ENCODE results near the gene ROPN1L.

Gene ROPN1L

DNA sequence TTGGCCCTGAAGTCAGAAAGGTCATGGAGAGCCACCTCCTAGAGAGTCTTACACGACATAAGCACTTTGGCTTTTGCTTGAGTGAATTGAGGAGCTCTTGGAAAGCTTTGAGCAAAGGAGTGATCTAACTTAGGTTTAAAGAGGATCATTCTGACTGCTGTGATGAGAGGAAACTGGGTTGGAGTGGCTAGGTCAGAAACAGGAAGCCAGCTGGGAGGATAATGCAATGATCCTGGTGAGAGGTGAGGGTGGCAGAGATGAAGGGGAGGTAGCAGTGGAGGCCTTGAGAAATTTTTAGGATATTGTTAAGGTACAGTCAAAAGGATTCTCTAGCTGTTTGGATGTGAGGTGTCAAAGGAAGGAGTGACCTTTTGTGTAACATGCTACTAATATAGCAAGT lies 32.2 kb upstream of the ROPN1L start:
- WGBS, 2 experiments (ENCODE audit: insufficient coverage in 2 of 2): 100% methylated on average over 1 of the region's 1 CpG
- no peak overlapping the region for H3K27ac ChIP-seq (ENCODE audit: low read depth, low read length, severe bottlenecking)
- peaks cover 93% of the 10 kb centered on the region for H3K36me3 ChIP-seq (ENCODE audit: control insufficient read depth, insufficient read depth, low read length)
- H3K9me3 ChIP-seq (ENCODE audit: control insufficient read depth, low read length): no peaks in the 10 kb centered on the region
- H3K4me3 ChIP-seq (ENCODE audit: extremely low read depth, insufficient read depth, low read length, poor library complexity, severe bottlenecking): no peak overlapping the region
- H3K4me1 ChIP-seq (ENCODE audit: control insufficient read depth, insufficient read depth, low read length, poor library complexity, severe bottlenecking): no peaks in the 10 kb centered on the region

DNA sequence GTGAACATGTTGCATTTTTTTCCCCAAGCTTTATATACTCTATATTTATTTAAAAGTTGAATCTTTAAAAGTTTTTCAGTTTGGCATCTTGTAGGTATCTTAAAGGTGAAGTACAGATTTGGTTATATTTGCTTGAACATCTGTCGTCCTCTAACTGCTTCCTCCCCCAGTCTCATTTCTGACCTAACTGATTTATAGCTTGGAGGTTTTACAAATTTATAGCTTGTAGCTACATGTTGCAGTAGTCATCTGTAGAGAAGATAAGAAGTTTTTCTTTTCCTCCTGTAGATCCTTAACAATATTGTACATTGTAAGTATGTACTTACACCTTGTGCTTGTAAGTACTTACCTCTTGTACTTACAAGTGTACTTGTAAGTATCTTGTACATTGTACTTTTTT lies 31.0 kb upstream of the ROPN1L start:
- H3K4me3 ChIP-seq (ENCODE audit: extremely low read depth, insufficient read depth, low read length, poor library complexity, severe bottlenecking): no peak overlapping the region
- WGBS, 2 experiments (ENCODE audit: insufficient coverage in 2 of 2): 100% methylated on average over 1 of the region's 1 CpG; no CpG with 5 or more reads in 1 of the 2 experiments
- H3K9me3 ChIP-seq (ENCODE audit: control insufficient read depth, low read length): no peaks in the 10 kb centered on the region
- H3K36me3 ChIP-seq (ENCODE audit: control insufficient read depth, insufficient read depth, low read length): peaks cover 89% of the 10 kb centered on the region
- H3K4me1 ChIP-seq (ENCODE audit: control insufficient read depth, insufficient read depth, low read length, poor library complexity, severe bottlenecking): no peaks in the 10 kb centered on the region
- no peak overlapping the region for H3K27ac ChIP-seq (ENCODE audit: low read depth, low read length, severe bottlenecking)

DNA sequence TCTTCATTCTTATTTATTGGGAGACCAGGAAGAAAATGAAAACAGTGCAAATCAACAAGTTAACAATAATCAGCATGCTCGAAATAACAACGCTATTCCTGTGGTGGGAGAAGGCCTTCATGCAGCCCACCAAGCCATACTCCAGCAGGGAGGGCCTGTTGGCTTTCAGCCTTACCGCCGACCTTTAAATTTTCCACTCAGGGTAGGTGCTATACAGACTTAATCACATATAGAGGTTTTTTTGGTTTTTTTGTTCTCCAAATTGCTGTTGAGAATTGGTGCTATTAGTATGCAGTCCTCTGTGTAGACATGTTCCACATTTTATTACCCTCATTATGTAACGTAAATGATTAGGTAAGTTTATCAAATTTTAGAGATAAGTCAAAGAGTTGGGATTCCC lies 30.3 kb upstream of the ROPN1L start:
- H3K9me3 ChIP-seq (ENCODE audit: control insufficient read depth, low read length): no peaks in the 10 kb centered on the region
- H3K4me3 ChIP-seq (ENCODE audit: extremely low read depth, insufficient read depth, low read length, poor library complexity, severe bottlenecking): no peak overlapping the region
- peaks cover 87% of the 10 kb centered on the region for H3K36me3 ChIP-seq (ENCODE audit: control insufficient read depth, insufficient read depth, low read length)
- no CpG with 5 or more reads among the region's 5 CpGs for WGBS, 2 experiments (ENCODE audit: insufficient coverage in 2 of 2)
- no peak overlapping the region for H3K27ac ChIP-seq (ENCODE audit: low read depth, low read length, severe bottlenecking)
- no peaks in the 10 kb centered on the region for H3K4me1 ChIP-seq (ENCODE audit: control insufficient read depth, insufficient read depth, low read length, poor library complexity, severe bottlenecking)

DNA sequence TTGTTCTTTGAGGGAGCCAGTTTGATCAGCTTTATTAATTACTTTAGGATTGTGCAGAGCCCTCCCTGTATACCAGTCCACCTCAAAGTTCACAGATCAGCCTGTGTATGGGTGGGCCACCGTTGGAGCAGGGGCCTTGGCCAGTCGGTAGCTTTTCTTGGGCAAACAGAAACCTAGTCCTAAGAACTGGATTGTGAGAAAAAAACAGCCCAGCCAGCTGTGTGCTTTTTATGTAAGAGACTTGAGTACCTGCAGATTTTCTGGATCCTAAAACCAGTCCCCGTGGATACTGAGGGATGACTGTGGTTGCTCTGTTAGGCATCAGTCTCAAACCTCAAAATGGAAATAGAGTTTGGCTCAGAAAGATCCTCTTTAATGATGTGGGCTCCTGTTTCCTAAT lies 24.8 kb upstream of the ROPN1L start:
- no peak overlapping the region for H3K4me3 ChIP-seq (ENCODE audit: extremely low read depth, insufficient read depth, low read length, poor library complexity, severe bottlenecking)
- no peak overlapping the region for H3K27ac ChIP-seq (ENCODE audit: low read depth, low read length, severe bottlenecking)
- whole genome bisulfite sequencing, 2 experiments (ENCODE audit: insufficient coverage in 2 of 2): 88 to 94% methylated on average over 3 of the region's 3 CpGs
- no peaks in the 10 kb centered on the region for H3K9me3 ChIP-seq (ENCODE audit: control insufficient read depth, low read length)
- peaks cover 91% of the 10 kb centered on the region for H3K36me3 ChIP-seq (ENCODE audit: control insufficient read depth, insufficient read depth, low read length)
- H3K4me1 ChIP-seq (ENCODE audit: control insufficient read depth, insufficient read depth, low read length, poor library complexity, severe bottlenecking): no peaks in the 10 kb centered on the region

DNA sequence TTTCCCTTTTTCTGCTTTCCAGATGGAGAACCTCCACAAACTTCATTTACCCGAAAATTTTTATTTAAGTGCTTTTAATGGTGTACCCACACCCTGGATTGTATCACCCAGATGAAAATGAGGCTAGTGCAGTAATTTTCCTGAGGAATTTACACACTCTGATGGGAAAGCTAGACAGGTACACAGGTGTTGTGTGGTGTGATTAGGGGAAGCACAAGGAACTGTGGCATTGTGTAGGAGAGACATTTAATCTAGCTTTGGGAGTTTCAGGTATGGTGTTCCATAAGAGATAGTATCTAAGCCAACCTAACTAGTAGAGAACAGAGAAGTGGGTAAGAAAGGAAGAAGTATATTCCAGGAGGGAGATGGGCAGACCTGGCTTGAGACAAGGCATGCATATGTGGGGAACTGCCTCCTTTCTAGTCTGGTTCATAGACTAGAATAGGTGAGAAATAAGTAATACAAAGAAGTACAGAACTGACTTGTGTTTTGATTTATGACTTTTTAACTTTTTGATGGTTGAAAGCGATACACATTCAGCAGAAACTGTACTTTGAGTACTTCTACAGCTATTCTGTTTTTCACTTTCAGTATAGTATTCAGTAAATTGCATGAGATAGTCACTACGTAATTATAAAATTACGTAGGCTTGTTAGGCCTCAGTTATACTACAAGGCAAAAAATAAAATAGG lies 22.9 kb upstream of the ROPN1L start:
- WGBS, 2 experiments (ENCODE audit: insufficient coverage in 2 of 2): no CpG with 5 or more reads among the region's 4 CpGs

DNA sequence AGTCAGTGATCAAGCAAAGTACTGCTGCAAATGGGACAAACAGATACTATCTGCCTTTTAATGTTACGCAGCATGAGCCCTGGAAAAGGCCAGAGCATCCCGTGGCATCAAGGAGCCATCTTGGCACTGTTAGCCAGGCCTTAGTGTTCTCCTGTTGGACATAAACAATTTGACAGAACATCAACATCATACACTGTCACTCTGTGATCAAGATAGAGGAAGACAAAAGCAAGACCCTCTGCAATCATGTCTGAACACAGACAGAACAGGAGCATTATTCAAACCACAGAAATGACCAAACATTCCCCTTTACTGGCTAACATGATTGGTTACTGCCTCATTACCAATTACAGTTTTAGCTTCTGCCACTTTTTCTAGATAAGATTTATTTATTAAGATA lies 21.2 kb upstream of the ROPN1L start:
- H3K36me3 ChIP-seq (ENCODE audit: control insufficient read depth, insufficient read depth, low read length): peaks cover 84% of the 10 kb centered on the region
- WGBS, 2 experiments (ENCODE audit: insufficient coverage in 2 of 2): 96 to 100% methylated on average over 1 to 2 of the region's 2 CpGs
- H3K27ac ChIP-seq (ENCODE audit: low read depth, low read length, severe bottlenecking): no peak overlapping the region
- H3K4me3 ChIP-seq (ENCODE audit: extremely low read depth, insufficient read depth, low read length, poor library complexity, severe bottlenecking): no peak overlapping the region
- H3K9me3 ChIP-seq (ENCODE audit: control insufficient read depth, low read length): no peaks in the 10 kb centered on the region
- H3K4me1 ChIP-seq (ENCODE audit: control insufficient read depth, insufficient read depth, low read length, poor library complexity, severe bottlenecking): peaks cover 3% of the 10 kb centered on the region

More for the DNA sequence above, 22.9 kb upstream of the ROPN1L start:
- peaks cover 81% of the 10 kb centered on the region for H3K36me3 ChIP-seq (ENCODE audit: control insufficient read depth, insufficient read depth, low read length)
- H3K4me3 ChIP-seq (ENCODE audit: extremely low read depth, insufficient read depth, low read length, poor library complexity, severe bottlenecking): no peak overlapping the region
- no peak overlapping the region for H3K27ac ChIP-seq (ENCODE audit: low read depth, low read length, severe bottlenecking)
- peaks cover 3% of the 10 kb centered on the region for H3K4me1 ChIP-seq (ENCODE audit: control insufficient read depth, insufficient read depth, low read length, poor library complexity, severe bottlenecking)
- no peaks in the 10 kb centered on the region for H3K9me3 ChIP-seq (ENCODE audit: control insufficient read depth, low read length)

DNA sequence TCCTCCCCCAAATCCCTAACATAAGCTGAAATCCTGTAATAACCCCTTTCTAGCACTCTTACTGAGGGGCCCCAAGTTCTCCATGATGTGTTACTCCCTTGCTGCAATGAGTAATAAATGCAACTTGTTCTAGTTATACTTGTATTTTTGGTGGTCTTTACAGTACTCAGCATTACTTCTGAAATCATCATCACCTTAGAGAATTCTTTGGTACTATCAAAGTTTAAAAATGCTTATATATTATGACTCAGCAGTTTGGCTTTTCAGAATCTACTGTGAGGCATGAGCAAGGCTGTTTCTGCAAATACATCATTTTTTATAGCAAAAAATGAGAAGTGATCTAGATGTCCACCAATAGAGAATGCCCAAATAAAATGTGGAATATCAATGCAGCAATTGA lies 20.7 kb upstream of the ROPN1L start:
- H3K4me1 ChIP-seq (ENCODE audit: control insufficient read depth, insufficient read depth, low read length, poor library complexity, severe bottlenecking): peaks cover 3% of the 10 kb centered on the region
- H3K36me3 ChIP-seq (ENCODE audit: control insufficient read depth, insufficient read depth, low read length): peaks cover 83% of the 10 kb centered on the region
- no peak overlapping the region for H3K4me3 ChIP-seq (ENCODE audit: extremely low read depth, insufficient read depth, low read length, poor library complexity, severe bottlenecking)
- no peak overlapping the region for H3K27ac ChIP-seq (ENCODE audit: low read depth, low read length, severe bottlenecking)
- H3K9me3 ChIP-seq (ENCODE audit: control insufficient read depth, low read length): no peaks in the 10 kb centered on the region

DNA sequence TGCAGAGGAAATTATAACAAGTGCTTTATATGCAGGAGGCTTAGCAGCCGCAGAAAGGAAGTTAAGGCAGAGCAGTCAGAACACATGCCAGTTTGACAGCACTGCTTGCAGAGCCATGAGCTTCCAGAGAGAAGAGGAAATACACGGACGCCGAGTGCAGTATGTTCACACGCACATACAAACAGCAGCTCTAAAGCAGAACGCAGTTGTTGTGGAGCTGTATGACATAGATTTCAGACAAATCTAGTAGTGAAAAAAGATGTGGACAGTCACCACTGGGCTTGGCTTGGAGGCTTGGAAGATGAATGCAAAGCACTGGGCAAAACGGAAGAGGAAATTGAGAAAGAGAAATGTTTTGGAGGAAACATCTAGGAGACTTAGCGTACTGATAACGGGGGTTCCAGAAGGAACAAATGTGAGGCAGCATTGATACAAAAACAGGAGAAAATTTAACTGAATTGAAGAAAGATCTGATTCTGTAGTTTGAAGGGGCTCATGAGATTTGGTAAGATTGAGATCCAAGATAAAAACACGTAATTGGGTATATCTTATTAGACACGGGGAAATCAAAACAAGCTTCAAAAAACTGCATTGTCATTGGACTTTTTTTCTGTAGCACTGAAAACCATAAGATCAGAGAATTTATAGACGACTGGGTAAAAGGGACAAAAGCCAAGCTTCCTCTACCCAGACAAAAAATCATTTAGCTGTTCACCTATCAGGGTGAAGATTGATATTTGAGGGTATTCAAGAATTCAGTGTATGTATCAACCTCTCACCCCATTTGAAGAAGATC lies 19.6 kb upstream of the ROPN1L start:
- Histone ChIP-seq H3K4me1 (ENCODE audit: control insufficient read depth, insufficient read depth, low read length, poor library complexity, severe bottlenecking) (peaks cover 3% of the 10 kb centered on the region), H3K9me3 (ENCODE audit: control insufficient read depth, low read length) (no peaks in the 10 kb centered on the region), H3K27ac (ENCODE audit: low read depth, low read length, severe bottlenecking) (no peak overlapping the region), H3K4me3 (ENCODE audit: extremely low read depth, insufficient read depth, low read length, poor library complexity, severe bottlenecking) (no peak overlapping the region), H3K36me3 (ENCODE audit: control insufficient read depth, insufficient read depth, low read length) (peaks cover 85% of the 10 kb centered on the region)
- 97 to 98% methylated on average over 11 of the region's 12 CpGs for WGBS, 2 experiments (ENCODE audit: insufficient coverage in 2 of 2)

DNA sequence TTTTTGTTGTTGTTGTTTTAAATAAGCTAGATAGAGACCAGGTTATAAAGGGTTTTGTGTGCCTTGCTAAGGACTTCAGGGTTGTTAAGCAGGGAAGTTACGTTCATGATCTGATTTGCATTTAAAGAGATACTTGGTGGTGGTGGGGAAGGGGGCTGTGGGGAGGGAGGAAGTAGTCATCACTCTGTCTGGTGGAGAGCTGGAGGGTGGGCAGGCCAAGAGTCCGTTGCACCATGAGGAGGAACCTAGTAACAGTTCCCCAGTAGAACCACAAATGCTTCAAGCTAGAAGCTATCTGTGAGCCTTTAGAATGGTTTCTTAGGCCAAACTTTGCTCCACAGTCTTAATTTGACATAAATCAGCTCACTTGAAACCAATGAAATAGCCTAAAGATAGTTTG lies 18.7 kb upstream of the ROPN1L start:
- Histone ChIP-seq H3K4me1 (ENCODE audit: control insufficient read depth, insufficient read depth, low read length, poor library complexity, severe bottlenecking) (peaks cover 3% of the 10 kb centered on the region), H3K36me3 (ENCODE audit: control insufficient read depth, insufficient read depth, low read length) (peaks cover 87% of the 10 kb centered on the region), H3K27ac (ENCODE audit: low read depth, low read length, severe bottlenecking) (no peak overlapping the region), H3K9me3 (ENCODE audit: control insufficient read depth, low read length) (no peaks in the 10 kb centered on the region), H3K4me3 (ENCODE audit: extremely low read depth, insufficient read depth, low read length, poor library complexity, severe bottlenecking) (no peak overlapping the region)
- WGBS, 2 experiments (ENCODE audit: insufficient coverage in 2 of 2): 73 to 75% methylated on average over 1 of the region's 2 CpGs

DNA sequence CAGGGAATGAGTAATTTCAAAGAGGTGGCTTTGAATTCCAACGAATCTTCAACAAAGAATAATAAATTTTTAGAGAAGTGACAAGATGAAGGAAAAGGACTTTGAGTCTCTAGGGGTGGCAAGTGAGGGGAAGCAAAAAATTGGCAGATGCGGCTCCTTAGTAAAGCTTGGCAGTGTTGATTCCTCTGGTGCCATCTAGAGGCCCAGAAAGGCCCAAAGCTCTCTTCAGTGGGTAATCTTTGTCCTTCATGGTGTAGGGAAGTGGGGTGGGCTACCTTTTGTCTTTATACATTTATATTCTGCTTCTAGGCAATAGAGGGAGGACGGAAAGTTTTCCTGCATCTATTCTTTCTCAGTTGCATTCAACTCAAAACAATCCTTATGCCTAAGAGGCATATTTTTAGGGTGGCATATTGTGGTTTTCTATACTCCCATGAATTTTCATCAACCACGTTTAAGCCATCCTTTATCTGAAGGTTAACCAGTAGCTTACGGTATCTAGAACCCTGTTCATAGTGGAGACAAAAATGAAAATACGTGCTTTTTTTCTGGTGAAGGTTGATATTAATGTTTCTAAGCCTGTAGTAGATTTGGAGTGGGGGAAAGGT lies 17.5 kb upstream of the ROPN1L start:
- 88 to 98% methylated on average over 3 to 4 of the region's 6 CpGs for WGBS, 2 experiments (ENCODE audit: insufficient coverage in 2 of 2)
- H3K4me1 ChIP-seq (ENCODE audit: control insufficient read depth, insufficient read depth, low read length, poor library complexity, severe bottlenecking): peaks cover 3% of the 10 kb centered on the region
- no peak overlapping the region for H3K27ac ChIP-seq (ENCODE audit: low read depth, low read length, severe bottlenecking)
- H3K4me3 ChIP-seq (ENCODE audit: extremely low read depth, insufficient read depth, low read length, poor library complexity, severe bottlenecking): no peak overlapping the region
- no peaks in the 10 kb centered on the region for H3K9me3 ChIP-seq (ENCODE audit: control insufficient read depth, low read length)
- H3K36me3 ChIP-seq (ENCODE audit: control insufficient read depth, insufficient read depth, low read length): peaks cover 87% of the 10 kb centered on the region

DNA sequence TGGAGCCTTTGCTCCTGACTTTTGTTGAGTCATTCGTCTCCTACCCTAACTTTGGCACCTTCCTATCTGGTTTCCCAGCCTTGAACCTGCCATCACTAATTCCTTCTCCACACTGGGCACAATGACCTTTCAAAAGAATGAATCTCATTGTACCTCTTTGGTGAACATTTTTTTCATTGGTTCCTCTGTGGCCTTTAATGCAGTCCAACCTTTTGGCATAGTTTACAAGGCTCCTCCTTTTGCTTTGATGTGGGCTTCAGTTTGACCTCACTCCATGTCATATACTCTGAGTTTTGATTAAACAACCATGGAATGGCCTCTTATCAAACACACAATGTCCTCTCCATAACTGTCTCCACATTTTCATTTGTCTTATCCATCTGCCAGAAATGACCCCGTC lies 14.5 kb upstream of the ROPN1L start:
- Histone ChIP-seq H3K4me1 (ENCODE audit: control insufficient read depth, insufficient read depth, low read length, poor library complexity, severe bottlenecking) (peaks cover 3% of the 10 kb centered on the region), H3K9me3 (ENCODE audit: control insufficient read depth, low read length) (no peaks in the 10 kb centered on the region), H3K27ac (ENCODE audit: low read depth, low read length, severe bottlenecking) (no peak overlapping the region), H3K36me3 (ENCODE audit: control insufficient read depth, insufficient read depth, low read length) (peaks cover 83% of the 10 kb centered on the region), H3K4me3 (ENCODE audit: extremely low read depth, insufficient read depth, low read length, poor library complexity, severe bottlenecking) (no peak overlapping the region)
- 88 to 93% methylated on average over 1 of the region's 2 CpGs for WGBS, 2 experiments (ENCODE audit: insufficient coverage in 2 of 2)

Measured in mesodermal cell (in vitro differentiated cells).